Renal pelvis (tissue), 4 donors: ENCODE measurements around the gene HEBP2. TPM values are rescaled to one million over a fixed set of nuclear protein-coding genes. Genes with fewer than 3 reads are reported as not detected.
A peak's percentile ranks its signal among the peaks of the same experiment; 100 is the strongest.

Source experiments
- DNase-seq: peaks from one replicate; pipeline ENCODE4 v3.0.0-alpha.2; 2013
- polyA plus RNA-seq, 3 donors: library from polyadenylated mRNA; unstranded; fragments of 120-200 nt; gene quantifications; one replicate each; pipeline ENCODE4 v1.2.1, GENCODE V29; 2013; ENCODE audit not compliant: insufficient read length in 3 of 3

The HEBP2 gene
- polyA plus RNA-seq, 3 donors: 45.0 to 60.4 (median 57.1) TPM

- no peak for DNase-seq
Measured at GRCh38 chr6:138389551-138389950, 14.5 kb upstream of the HEBP2 start.

- no peak for DNase-seq
Measured at GRCh38 chr6:138393871-138394783, 9.9 kb upstream of the HEBP2 start.

GRCh38 chr6:138396709-138397108 lies 7.3 kb upstream of the HEBP2 start:
- no peak for DNase-seq

- DNase-seq: no peak
Measured at GRCh38 chr6:138397128-138398122, 6.6 kb upstream of the HEBP2 start.

- no peak for DNase-seq
Measured at GRCh38 chr6:138400326-138400725, 3.7 kb upstream of the HEBP2 start.

- no peak for DNase-seq
Measured at GRCh38 chr6:138401960-138402837, 1.8 kb upstream of the HEBP2 start.

GRCh38 chr6:138402838-138403187 lies 1.2 kb upstream of the HEBP2 start:
- DNase-seq: no peak

- peak; percentile 37 for DNase-seq
Measured at GRCh38 chr6:138403324-138403800, 661 bp upstream of the HEBP2 start.

GRCh38 chr6:138404666-138405337 lies 779 bp downstream of the HEBP2 start:
- DNase-seq: no peak

GRCh38 chr6:138405816-138406413 lies 1.9 kb downstream of the HEBP2 start:
- no peak for DNase-seq

GRCh38 chr6:138406443-138406842 lies 2.4 kb downstream of the HEBP2 start:
- no peak for DNase-seq

- DNase-seq: no peak
Measured at GRCh38 chr6:138410048-138410735, 6.2 kb downstream of the HEBP2 start.

GRCh38 chr6:138410972-138411880 lies 7.2 kb downstream of the HEBP2 start:
- DNase-seq: no peak

- no peak for DNase-seq
Measured at GRCh38 chr6:138415125-138415524, 11.1 kb downstream of the HEBP2 start.

- no peak for DNase-seq
Measured at GRCh38 chr6:138416206-138416605, 12.2 kb downstream of the HEBP2 start.

GRCh38 chr6:138417493-138418117 lies 13.6 kb downstream of the HEBP2 start:
- DNase-seq: no peak

GRCh38 chr6:138418118-138418742 lies 14.2 kb downstream of the HEBP2 start:
- DNase-seq: no peak

GRCh38 chr6:138419766-138420165 lies 15.7 kb downstream of the HEBP2 start:
- DNase-seq: no peak
